OCI-LY1 (cell line): ENCODE data around the gene BORCS8.

Experiments used
- H2AFZ ChIP-seq: fragments of 200-600 bp; sonication (generic), shearing (Covaris generic); 2 replicates; pipeline ENCODE4 v1.6.0; 2014; ENCODE audit warnings: antibody characterized with exemption, mild to moderate bottlenecking, low read length
- H3F3A ChIP-seq: fragments of 200-600 bp; sonication (generic), shearing (Covaris generic); 2 replicates; pipeline ENCODE4 v1.6.0; 2014; ENCODE audit warnings: mild to moderate bottlenecking, antibody characterized with exemption, low read length, moderate library complexity; ENCODE audit not compliant: insufficient read depth
- H3K27ac ChIP-seq: fragments of 200-600 bp; sonication (generic); 2 replicates; pipeline ENCODE4 v1.5.1; 2014; ENCODE audit warnings: low read length, mixed run types, mild to moderate bottlenecking, low read depth; ENCODE audit not compliant: poor library complexity, severe bottlenecking
- H3K27me3 ChIP-seq: fragments of 200-600 bp; sonication (generic); 2 replicates; pipeline ENCODE4 v1.6.0; 2014; ENCODE audit warnings: antibody characterized with exemption, mild to moderate bottlenecking, low read length, moderate library complexity; ENCODE audit not compliant: insufficient read depth
- H3K36me3 ChIP-seq: fragments of 200-600 bp; sonication (generic); 2 replicates; pipeline ENCODE4 v1.6.1; 2014; ENCODE audit warnings: mild to moderate bottlenecking, antibody characterized with exemption, low read length, moderate library complexity, mixed read lengths; ENCODE audit not compliant: insufficient read depth
- H3K4me1 ChIP-seq: fragments of 200-600 bp; sonication (generic); 2 replicates; pipeline ENCODE4 v1.5.1; 2014; ENCODE audit warnings: mild to moderate bottlenecking, low read length, moderate library complexity; ENCODE audit not compliant: insufficient read depth, severe bottlenecking
- H3K4me2 ChIP-seq: fragments of 200-600 bp; sonication (generic), shearing (Covaris generic); 2 replicates; pipeline ENCODE4 v1.6.1; 2014; ENCODE audit warnings: low read length
- H3K4me3 ChIP-seq: fragments of 200-600 bp; sonication (generic); 2 replicates; pipeline ENCODE4 v1.5.1; 2014; ENCODE audit warnings: low read length, low read depth, mild to moderate bottlenecking, mixed read lengths; ENCODE audit not compliant: poor library complexity, severe bottlenecking
- H3K79me2 ChIP-seq: fragments of 200-600 bp; shearing (Covaris generic); 2 replicates; pipeline ENCODE4 v1.6.1; 2016; ENCODE audit warnings: mixed run types, low read length, mixed read lengths; ENCODE audit not compliant: insufficient read depth
- H3K9ac ChIP-seq: fragments of 200-600 bp; sonication (generic), shearing (Covaris generic); 2 replicates; pipeline ENCODE4 v1.6.1; 2014; ENCODE audit warnings: mild to moderate bottlenecking, low read length, mixed read lengths
- H3K9me2 ChIP-seq: fragments of 200-600 bp; sonication (generic), shearing (Covaris generic); 2 replicates; pipeline ENCODE4 v1.6.1; 2014; ENCODE audit warnings: low read depth, mild to moderate bottlenecking, low read length, mixed read lengths
- H3K9me3 ChIP-seq: fragments of 200-600 bp; shearing (Covaris generic); 2 replicates; pipeline ENCODE4 v1.6.1; 2014; ENCODE audit warnings: low read length, mixed read lengths
- H4K20me1 ChIP-seq: fragments of 200-600 bp; sonication (generic), shearing (Covaris generic); 2 replicates; pipeline ENCODE4 v1.6.0; 2016; ENCODE audit warnings: mild to moderate bottlenecking, low read length; ENCODE audit not compliant: insufficient read depth
- CTCF ChIP-seq: fragments of 200-600 bp; sonication (generic), shearing (Covaris generic); IDR thresholded peaks from 2 replicates; pipeline ENCODE4 v1.5.1; 2017; ENCODE audit warnings: mild to moderate bottlenecking, antibody characterized with exemption, low read length, moderate library complexity, mixed read lengths
- EZH2 ChIP-seq: fragments of 200-600 bp; sonication (generic), shearing (Covaris generic); IDR thresholded peaks from 2 replicates; pipeline ENCODE4 v1.8.0; 2017; ENCODE audit warnings: borderline replicate concordance, mixed run types, mild to moderate bottlenecking, antibody characterized with exemption, low read length, moderate library complexity, mixed read lengths

The BORCS8 gene

GRCh38 chr19:19213426-19214158 is 21.6 kb upstream of the BORCS8 start:
- H3K9ac ChIP-seq, result no peak overlapping the region
- no peak overlapping the region for H3K27ac ChIP-seq
- H3K27me3 ChIP-seq, result peaks cover 4% of the 10 kb centered on the region; the same call in 1 of the 2 replicates
- H3K4me2 ChIP-seq, result no peak overlapping the region
- H3K9me3 ChIP-seq, result no peaks in the 10 kb centered on the region
- H3K4me1 ChIP-seq, result no peaks in the 10 kb centered on the region
- H4K20me1 ChIP-seq, result no peaks in the 10 kb centered on the region
- TF ChIP-seq CTCF (no peak), EZH2 (no peak)
- H3K4me3 ChIP-seq, result no peak overlapping the region
- H3K9me2 ChIP-seq, result no peaks in the 10 kb centered on the region
- no peaks in the 10 kb centered on the region for H3F3A ChIP-seq
- H3K36me3 ChIP-seq, result no peaks in the 10 kb centered on the region
- H3K79me2 ChIP-seq, result no peaks in the 10 kb centered on the region
- H2AFZ ChIP-seq, result no peak overlapping the region

GRCh38 chr19:19212916-19213315 is 21.0 kb upstream of the BORCS8 start:
- Histone ChIP-seq H3K36me3 (no peaks in the 10 kb centered on the region), H3K4me2 (no peak overlapping the region), H3K4me3 (no peak overlapping the region), H3K9me3 (no peaks in the 10 kb centered on the region), H3K79me2 (no peaks in the 10 kb centered on the region), H2AFZ (no peak overlapping the region), H3F3A (no peaks in the 10 kb centered on the region), H3K4me1 (no peaks in the 10 kb centered on the region), H4K20me1 (no peaks in the 10 kb centered on the region), H3K9me2 (no peaks in the 10 kb centered on the region), H3K27me3 (peaks cover 4% of the 10 kb centered on the region; the same call in 1 of the 2 replicates), H3K27ac (no peak overlapping the region), H3K9ac (no peak overlapping the region)
- no peak for TF ChIP-seq CTCF
- no peak for TF ChIP-seq EZH2

- Histone ChIP-seq H3K27me3 (peaks cover 7% of the 10 kb centered on the region; the same call in 1 of the 2 replicates), H3K4me1 (no peaks in the 10 kb centered on the region), H3K79me2 (no peaks in the 10 kb centered on the region), H3K36me3 (no peaks in the 10 kb centered on the region), H2AFZ (no peak within 1 kb of the TSS), H3F3A (no peaks in the 10 kb centered on the region), H3K9me2 (no peaks in the 10 kb centered on the region), H3K4me3 (no peak within 1 kb of the TSS), H3K9ac (no peak within 1 kb of the TSS), H3K27ac (no peak within 1 kb of the TSS), H3K4me2 (no peak within 1 kb of the TSS), H4K20me1 (no peaks in the 10 kb centered on the region), H3K9me3 (no peaks in the 10 kb centered on the region)
- TF ChIP-seq CTCF, result no peak
- no peak for TF ChIP-seq EZH2
Observed at GRCh38 chr19:19211499-19212420, 19.8 kb upstream of the BORCS8 start, which contains the start of gene NCAN. Gene NCAN, plus strand, starts transcription at chr19:19211958. Its CDS starts 4,996 bp downstream, at chr19:19216954.
